CD4-positive, alpha-beta T cell (primary cell): Measurements from ENCODE around the gene LRG1. TPM values are rescaled to one million over a fixed set of nuclear protein-coding genes. Genes with fewer than 3 reads are reported as not detected.

ENCODE experiments used
- ATAC-seq: fragments of 200-7000 bp; cut with Tn5 transposase; one replicate; pipeline ENCODE4 v1.10.0; 2022; ENCODE audit warnings: mild to moderate bottlenecking; ENCODE audit not compliant: poor library complexity
- CTCF ChIA-PET: fragments of 350-600 bp; sonication (Branson Sonifier 250); formaldehyde crosslinking; loops from one replicate; lab custom pipeline; 2021; ENCODE audit warnings: antibody characterized with exemption, inconsistent platforms; lab: Charles Lee
- POLR2A ChIA-PET: fragments of 350-600 bp; sonication (Branson Sonifier 250); formaldehyde crosslinking; loops from one replicate; lab custom pipeline; 2021; ENCODE audit warnings: antibody characterized with exemption, inconsistent platforms; lab: Charles Lee
- DNase-seq, 14 experiments: peaks; one replicate each; pipeline ENCODE4 v3.0.0-alpha.2; 2013 to 2020; ENCODE audit warnings: mixed read lengths in 2 of 14
- H3K27ac ChIP-seq, 2 donors: one replicate each; pipeline versions ENCODE4 v1.5.1 to v1.7.0; 2013; ENCODE audit warnings: low read length in 2 of 2, low read depth in 1 of 2, mild to moderate bottlenecking in 1 of 2
- H3K27me3 ChIP-seq, 2 experiments: 1 replicate in 1 of 2; 2 replicates in 1 of 2; pipeline versions ENCODE4 v1.6.1 to v1.7.0; 2013; ENCODE audit warnings: low read length in 2 of 2, control low read depth in 1 of 2, mild to moderate bottlenecking in 1 of 2, moderate library complexity in 1 of 2; ENCODE audit not compliant: insufficient read depth in 2 of 2, control insufficient read depth in 1 of 2
- H3K36me3 ChIP-seq: one replicate; pipeline ENCODE4 v1.6.1; 2013; ENCODE audit warnings: low read length, control low read depth; ENCODE audit not compliant: insufficient read depth
- H3K4me1 ChIP-seq: one replicate; pipeline ENCODE4 v1.6.1; 2013; ENCODE audit warnings: low read length, control low read depth; ENCODE audit not compliant: insufficient read depth
- H3K4me3 ChIP-seq: one replicate; pipeline ENCODE4 v1.5.1; 2013; ENCODE audit warnings: mild to moderate bottlenecking, low read length, moderate library complexity
- H3K9me3 ChIP-seq, 2 experiments: 1 replicate in 1 of 2; 2 replicates in 1 of 2; pipeline versions ENCODE4 v1.6.1 to v1.7.0; 2013; ENCODE audit warnings: low read length in 2 of 2, mild to moderate bottlenecking in 2 of 2, control low read depth in 1 of 2, moderate library complexity in 1 of 2; ENCODE audit not compliant: control insufficient read depth in 1 of 2, insufficient read depth in 1 of 2
- H3K27ac Mint-ChIP-seq: one replicate; pipeline ENCODE4 v1.8.0; 2020; ENCODE audit warnings: mixed read lengths
- H3K27me3 Mint-ChIP-seq: one replicate; pipeline ENCODE4 v1.8.0; 2021; ENCODE audit warnings: mixed read lengths
- H3K36me3 Mint-ChIP-seq: one replicate; pipeline ENCODE4 v1.8.0; 2021; ENCODE audit warnings: low read depth, mixed read lengths
- H3K4me1 Mint-ChIP-seq: one replicate; pipeline ENCODE4 v1.8.0; 2021; ENCODE audit warnings: low read depth, mixed read lengths
- H3K4me3 Mint-ChIP-seq: one replicate; pipeline ENCODE4 v1.8.0; 2020; ENCODE audit warnings: mild to moderate bottlenecking, mixed read lengths
- H3K9me3 Mint-ChIP-seq: one replicate; pipeline ENCODE4 v1.8.0; 2020; ENCODE audit warnings: mixed read lengths
- intact Hi-C, 2 experiments: fragments of 100-400 bp; cut with DNase I in 1 of 2; cut with micrococcal nuclease in 1 of 2; formaldehyde crosslinking; loops; one replicate each; pipeline versions ENCODE4 v1.15.1 to v1.9.0; 2023 to 2025; cut with DNase I, micrococcal nuclease
- total RNA-seq, 174 experiments: library from RNA in 2 of 174; stranded (reverse) in 2 of 174; gene quantifications; one replicate each; pipeline ENCODE4 v1.2.3 and lab custom pipeline; 2021 to 2026
- TF ChIP-seq, protein P1 (sequence below): fragments of 200-600 bp; IDR thresholded peaks from one replicate; pipeline ENCODE4 v1.8.0; 2022; ENCODE audit warnings: antibody characterized with exemption, mild to moderate bottlenecking

LRG1 gene
- total RNA-seq, 2 experiments from 2014 or later, result not detected

DNA sequence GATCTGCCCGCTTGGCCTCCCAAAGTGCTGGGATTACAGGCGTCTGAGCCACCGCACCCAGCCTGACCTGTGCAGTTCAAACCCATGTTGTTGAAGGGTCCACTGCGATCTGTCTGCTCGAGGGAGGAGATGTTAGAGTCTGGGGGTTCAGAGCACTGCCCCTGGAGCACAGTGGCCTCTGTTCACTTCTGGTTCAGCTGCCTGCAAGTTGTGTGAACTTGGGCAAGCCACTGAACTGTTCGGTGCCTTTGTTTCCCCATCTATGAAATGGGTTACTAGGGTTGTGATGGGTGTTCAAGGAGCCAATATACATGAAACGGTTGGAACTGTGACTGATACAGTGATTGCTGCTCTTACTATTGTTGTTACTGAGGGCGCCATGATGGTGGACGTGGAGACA lies 6.5 kb downstream of the LRG1 start:
- intact Hi-C loops, result no loop called here
- ATAC-seq (no peak), DNase-seq (no peak)
- CTCF ChIA-PET, result no interaction called here
- Histone ChIP-seq H3K36me3 (no peaks in the 10 kb centered on the region), H3K27ac (no peak overlapping the region), H3K4me3 (no peak overlapping the region), H3K27me3 (peaks cover 13 to 19% of the 10 kb centered on the region in 2 experiments), H3K9me3 (peaks cover 0 to 6% of the 10 kb centered on the region in 2 experiments), H3K4me1 (peaks cover 11% of the 10 kb centered on the region)
- Mint-ChIP-seq H3K27ac (no peak overlapping the region), H3K9me3 (no peaks in the 10 kb centered on the region), H3K27me3 (peaks cover 15% of the 10 kb centered on the region), H3K4me1 (no peaks in the 10 kb centered on the region), H3K36me3 (no peaks in the 10 kb centered on the region), H3K4me3 (no peak overlapping the region)
- TF ChIP-seq, protein P1, sequence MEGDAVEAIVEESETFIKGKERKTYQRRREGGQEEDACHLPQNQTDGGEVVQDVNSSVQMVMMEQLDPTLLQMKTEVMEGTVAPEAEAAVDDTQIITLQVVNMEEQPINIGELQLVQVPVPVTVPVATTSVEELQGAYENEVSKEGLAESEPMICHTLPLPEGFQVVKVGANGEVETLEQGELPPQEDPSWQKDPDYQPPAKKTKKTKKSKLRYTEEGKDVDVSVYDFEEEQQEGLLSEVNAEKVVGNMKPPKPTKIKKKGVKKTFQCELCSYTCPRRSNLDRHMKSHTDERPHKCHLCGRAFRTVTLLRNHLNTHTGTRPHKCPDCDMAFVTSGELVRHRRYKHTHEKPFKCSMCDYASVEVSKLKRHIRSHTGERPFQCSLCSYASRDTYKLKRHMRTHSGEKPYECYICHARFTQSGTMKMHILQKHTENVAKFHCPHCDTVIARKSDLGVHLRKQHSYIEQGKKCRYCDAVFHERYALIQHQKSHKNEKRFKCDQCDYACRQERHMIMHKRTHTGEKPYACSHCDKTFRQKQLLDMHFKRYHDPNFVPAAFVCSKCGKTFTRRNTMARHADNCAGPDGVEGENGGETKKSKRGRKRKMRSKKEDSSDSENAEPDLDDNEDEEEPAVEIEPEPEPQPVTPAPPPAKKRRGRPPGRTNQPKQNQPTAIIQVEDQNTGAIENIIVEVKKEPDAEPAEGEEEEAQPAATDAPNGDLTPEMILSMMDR, result no peak
- POLR2A ChIA-PET, result no interaction called here

DNA sequence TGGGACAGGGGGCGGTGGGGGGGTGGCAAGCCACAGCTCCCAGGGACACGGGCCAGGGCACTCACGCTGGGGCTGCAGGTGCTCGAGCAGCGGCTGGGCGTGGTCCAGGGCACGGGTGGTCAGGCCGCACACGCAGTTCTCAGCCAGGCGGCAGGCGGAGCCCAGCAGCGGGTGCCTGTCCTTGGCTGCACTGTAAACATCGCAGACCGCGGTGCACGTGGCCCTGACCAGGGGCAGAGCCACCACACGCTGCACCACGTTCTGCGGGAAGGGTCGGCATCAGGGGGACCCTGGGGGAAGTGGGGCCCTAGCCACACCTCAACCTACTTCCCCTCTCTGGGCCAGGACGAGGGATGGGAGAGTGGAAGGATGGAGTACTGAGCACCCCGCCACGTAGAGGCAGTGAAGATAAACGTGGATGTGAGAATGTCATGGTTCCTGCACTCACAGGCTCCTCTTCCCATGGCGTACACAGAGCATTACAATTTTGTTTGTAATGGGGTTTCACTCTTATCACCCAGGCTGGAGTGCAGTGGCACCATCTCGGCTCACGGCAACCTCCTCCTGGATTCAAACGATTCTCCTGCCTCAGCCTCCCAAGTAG lies 8.2 kb downstream of the LRG1 start:
- Histone ChIP-seq H3K4me1 (peaks cover 11% of the 10 kb centered on the region), H3K36me3 (no peaks in the 10 kb centered on the region), H3K9me3 (no peaks in the 10 kb centered on the region), H3K27me3 (peaks cover 6 to 13% of the 10 kb centered on the region in 2 experiments), H3K27ac (no peak overlapping the region), H3K4me3 (no peak overlapping the region)
- TF ChIP-seq, protein P1, result no peak
- intact Hi-C loops, result no loop called here
- Mint-ChIP-seq H3K36me3 (no peaks in the 10 kb centered on the region), H3K4me3 (no peak overlapping the region), H3K27me3 (peaks cover 15% of the 10 kb centered on the region), H3K27ac (no peak overlapping the region), H3K4me1 (no peaks in the 10 kb centered on the region), H3K9me3 (no peaks in the 10 kb centered on the region)
- ChIA-PET CTCF (no interaction called here), POLR2A (no interaction called here)
- DNase-seq (no peak), ATAC-seq (no peak)

DNA sequence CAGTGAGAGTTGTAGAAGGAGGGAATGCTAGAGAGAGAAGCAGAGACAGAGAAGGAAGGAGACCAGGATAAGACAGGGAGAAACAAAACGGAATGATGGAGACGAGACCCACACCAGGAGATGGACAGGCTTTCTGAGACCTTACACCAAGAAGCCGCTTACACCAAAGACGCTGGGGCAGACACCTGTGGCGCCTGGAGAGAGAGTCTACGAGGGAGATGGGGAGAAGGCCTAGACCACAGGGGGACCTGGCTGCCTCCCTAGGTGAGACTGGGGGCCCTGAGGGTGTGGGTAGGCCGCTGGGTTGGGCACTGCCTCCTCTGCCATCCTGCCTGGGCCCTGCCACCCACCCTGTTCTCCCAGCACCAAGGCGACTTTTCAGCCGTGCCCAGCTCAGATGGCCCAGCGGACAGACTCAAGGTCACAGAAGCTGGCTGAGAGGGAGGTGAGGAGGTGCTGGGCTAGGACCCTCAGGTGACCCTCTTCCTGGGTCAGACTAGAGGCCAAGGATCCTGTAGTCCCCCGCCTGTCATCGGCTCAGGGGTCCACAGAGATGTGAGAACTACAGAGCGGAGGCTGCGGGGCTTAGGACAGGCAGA lies 9.8 kb downstream of the LRG1 start:
- H3K4me1 ChIP-seq, result peaks cover 3% of the 10 kb centered on the region
- CTCF ChIA-PET, result no interaction called here
- H3K9me3 ChIP-seq, result no peaks in the 10 kb centered on the region
- H3K27me3 Mint-ChIP-seq, result peaks cover 10% of the 10 kb centered on the region
- no peak overlapping the region for H3K4me3 Mint-ChIP-seq
- no peaks in the 10 kb centered on the region for H3K36me3 Mint-ChIP-seq
- H3K27ac Mint-ChIP-seq, result no peak overlapping the region
- H3K27me3 ChIP-seq, result no peaks in the 10 kb centered on the region
- POLR2A ChIA-PET, result no interaction called here
- TF ChIP-seq, protein P1, result no peak
- DNase-seq (no peak), ATAC-seq (no peak)
- intact Hi-C loops, result loop anchor here in 1 of 2 experiments (5.0 kb wide), 1 partner anchor 283 kb away; the partner anchor contains the start of gene YJU2
- no peak overlapping the region for H3K4me3 ChIP-seq
- H3K4me1 Mint-ChIP-seq, result no peaks in the 10 kb centered on the region
- no peaks in the 10 kb centered on the region for H3K9me3 Mint-ChIP-seq
- no peaks in the 10 kb centered on the region for H3K36me3 ChIP-seq
- no peak overlapping the region for H3K27ac ChIP-seq
